ENCODE measurements around the gene CYP26C1.

Gene CYP26C1

DNA sequence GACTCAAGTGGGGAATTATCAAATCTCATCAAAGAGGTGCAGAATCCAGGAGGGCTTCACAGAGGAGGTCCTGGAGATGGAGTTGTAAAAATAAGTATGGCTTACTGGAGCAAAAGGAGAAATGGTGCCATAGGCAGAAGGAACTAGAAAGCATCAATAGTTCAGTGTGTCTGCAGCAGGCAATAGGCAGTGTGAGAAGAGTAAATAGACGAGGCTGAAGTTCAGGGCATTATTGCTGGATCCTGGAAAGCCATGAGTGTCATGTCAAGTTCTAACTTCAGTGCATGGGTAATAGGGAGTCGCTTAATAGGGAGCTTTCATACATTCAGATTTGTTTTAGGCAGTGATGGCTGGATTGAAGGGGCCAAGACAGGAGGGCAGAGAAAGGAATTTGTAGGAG lies 52.4 kb downstream of the CYP26C1 start:
- DNase-seq (ENCODE audit: low read depth), result no peak

DNA sequence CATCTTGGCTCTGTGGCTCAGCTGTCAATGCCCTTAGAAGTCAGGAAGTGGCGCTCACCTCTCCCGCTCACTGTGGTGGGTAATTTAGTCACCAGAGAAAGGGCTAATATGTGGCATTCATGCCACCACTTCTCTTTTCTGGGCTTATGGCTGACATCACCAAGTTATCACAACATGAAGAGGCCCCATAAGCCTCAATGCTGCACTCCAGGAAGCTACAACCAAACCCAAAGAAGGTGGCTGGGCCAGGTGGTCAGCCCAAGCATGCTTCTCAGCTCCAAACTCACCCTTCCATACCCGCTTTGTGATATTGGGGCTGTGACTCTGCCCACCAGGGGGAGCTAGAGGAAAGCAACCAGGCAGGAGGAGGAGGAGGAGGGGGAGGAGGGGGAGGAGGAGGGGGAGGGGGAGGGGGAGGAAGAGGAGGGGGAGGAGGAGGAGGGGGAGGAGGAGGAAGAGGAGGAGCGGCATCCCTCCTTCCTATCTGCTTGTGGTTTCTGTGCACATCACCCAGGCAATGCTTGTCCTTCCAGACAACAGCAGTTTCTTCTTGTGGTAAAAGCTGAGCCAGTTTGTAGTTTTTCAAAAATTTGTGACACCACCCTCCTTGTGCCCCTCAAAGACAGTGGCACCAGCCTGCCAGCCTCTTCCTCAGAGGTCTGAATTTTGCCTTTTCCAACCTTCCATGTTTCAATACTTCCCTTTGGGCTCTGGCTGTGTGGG lies 55.2 kb downstream of the CYP26C1 start:
- peak; percentile 38 for DNase-seq (ENCODE audit: low read depth)

All from amniotic epithelial cell (primary cell).